Mesendoderm (in vitro differentiated cells): ENCODE measurements around the gene IGSF9B.

ENCODE experiments used
- DNase-seq: peaks from one replicate; pipeline ENCODE4 v3.0.0; 2013
- H2AK5ac ChIP-seq: 2 replicates; pipeline ENCODE4 v1.6.1; 2013; ENCODE audit warnings: low read length, inconsistent platforms
- H2BK120ac ChIP-seq: 2 replicates; pipeline ENCODE4 v1.6.1; 2013; ENCODE audit warnings: low read depth, mild to moderate bottlenecking, low read length, moderate library complexity, mixed read lengths
- H2BK15ac ChIP-seq: replicated peaks from 2 replicates; pipeline ENCODE4 v1.6.1; 2013; ENCODE audit warnings: low read depth, mild to moderate bottlenecking, moderate library complexity
- H2BK5ac ChIP-seq: 2 replicates; pipeline ENCODE4 v1.6.1; 2013; ENCODE audit warnings: low read length, inconsistent platforms
- H3K18ac ChIP-seq: 2 replicates; pipeline ENCODE4 v1.6.1; 2013; ENCODE audit warnings: mild to moderate bottlenecking, low read length, mixed read lengths
- H3K23ac ChIP-seq: one replicate; pipeline ENCODE4 v1.6.1; 2013; ENCODE audit warnings: low read length
- H3K27ac ChIP-seq: 2 replicates; pipeline ENCODE4 v1.5.1; 2013; ENCODE audit warnings: low read depth, mild to moderate bottlenecking, inconsistent platforms, low read length, moderate library complexity
- H3K27me3 ChIP-seq: 2 replicates; pipeline ENCODE4 v1.6.1; 2013; ENCODE audit warnings: low read length, control low read depth, mild to moderate bottlenecking, inconsistent platforms; ENCODE audit not compliant: insufficient read depth, poor library complexity
- H3K36me3 ChIP-seq: 2 replicates; pipeline ENCODE4 v1.6.1; 2013; ENCODE audit warnings: low read length, inconsistent platforms; ENCODE audit not compliant: control insufficient read depth, insufficient read depth
- H3K4ac ChIP-seq: one replicate; pipeline ENCODE4 v1.6.1; 2013; ENCODE audit warnings: low read depth, mild to moderate bottlenecking, low read length, moderate library complexity
- H3K4me1 ChIP-seq: 2 replicates; pipeline ENCODE4 v1.6.1; 2013; ENCODE audit warnings: low read depth, low read length, inconsistent platforms; ENCODE audit not compliant: control insufficient read depth
- H3K4me2 ChIP-seq: 2 replicates; pipeline ENCODE4 v1.6.1; 2013; ENCODE audit warnings: low read length
- H3K4me3 ChIP-seq: 2 replicates; pipeline ENCODE4 v1.5.1; 2013; ENCODE audit warnings: mild to moderate bottlenecking, low read length
- H3K56ac ChIP-seq: one replicate; pipeline ENCODE4 v1.6.1; 2013; ENCODE audit warnings: low read length
- H3K79me1 ChIP-seq: 2 replicates; pipeline ENCODE4 v1.6.1; 2013; ENCODE audit warnings: low read length, inconsistent platforms
- H3K79me2 ChIP-seq: 2 replicates; pipeline ENCODE4 v1.6.1; 2013; ENCODE audit warnings: mild to moderate bottlenecking, low read length; ENCODE audit not compliant: control insufficient read depth, insufficient read depth
- H3K9ac ChIP-seq: 2 replicates; pipeline ENCODE4 v1.6.1; 2013; ENCODE audit warnings: low read length, inconsistent platforms
- H4K5ac ChIP-seq: one replicate; pipeline ENCODE4 v1.6.1; 2013; ENCODE audit warnings: low read length
- H4K8ac ChIP-seq: one replicate; pipeline ENCODE4 v1.6.1; 2013; ENCODE audit warnings: low read depth, mild to moderate bottlenecking, control low read depth, low read length, moderate library complexity
- WGBS: extraction: QIAGEN DNeasy Blood & Tissue Kit; methylation state at CpG from one replicate; pipeline ENCODE4 v1.1.7; 2013; ENCODE audit warnings: low lambda C conversion rate, missing lambda C conversion rate; ENCODE audit not compliant: insufficient coverage; ENCODE audit errors: extremely low coverage; 5-methylcytosine and 5-hydroxymethylcytosine counted together

IGSF9B gene

DNA sequence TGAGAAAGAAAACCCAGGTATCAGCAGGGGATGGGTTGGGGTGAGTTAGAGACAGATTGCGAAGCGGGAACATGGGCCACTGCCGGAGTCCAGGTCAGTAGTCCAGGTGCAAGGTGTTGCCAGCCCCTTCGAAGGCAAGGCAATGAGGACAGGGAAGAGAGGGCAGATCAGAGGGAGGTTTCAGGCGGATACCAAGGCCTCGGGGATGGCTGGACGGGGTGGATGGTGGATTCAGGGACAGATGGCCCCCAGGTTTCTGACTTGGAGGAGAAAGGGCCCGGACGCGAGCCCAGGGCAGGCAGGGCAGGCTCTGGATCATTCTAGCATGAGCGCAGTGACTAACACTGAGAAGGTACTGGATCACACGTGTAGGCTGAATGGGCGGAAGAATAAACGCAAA, 25.4 kb upstream of the IGSF9B start:
- Histone ChIP-seq H2BK15ac (no peak overlapping the region), H4K8ac (no peak overlapping the region), H3K79me1 (no peaks in the 10 kb centered on the region), H3K18ac (no peak overlapping the region), H3K4ac (no peak overlapping the region), H4K5ac (no peak overlapping the region), H3K79me2 (no peaks in the 10 kb centered on the region), H3K4me1 (no peaks in the 10 kb centered on the region), H3K27ac (no peak overlapping the region), H3K4me2 (no peak overlapping the region), H2AK5ac (no peak overlapping the region), H3K56ac (no peak overlapping the region), H3K4me3 (no peak overlapping the region), H3K36me3 (no peaks in the 10 kb centered on the region), H2BK120ac (no peak overlapping the region), H2BK5ac (no peak overlapping the region), H3K9ac (no peak overlapping the region), H3K27me3 (no peaks in the 10 kb centered on the region), H3K23ac (no peak overlapping the region)
- WGBS = no CpG with 5 or more reads among the region's 14 CpGs
- no peak for DNase-seq

GRCh38 chr11:133981156-133981555, 24.4 kb upstream of the IGSF9B start:
- WGBS = no CpG with 5 or more reads among the region's 5 CpGs
- H3K36me3 ChIP-seq = no peaks in the 10 kb centered on the region
- no peaks in the 10 kb centered on the region for H3K27me3 ChIP-seq

GRCh38 chr11:133980665-133981064, 23.9 kb upstream of the IGSF9B start:
- Histone ChIP-seq H3K4me3 (no peak overlapping the region), H3K79me2 (no peaks in the 10 kb centered on the region), H4K5ac (no peak overlapping the region), H2BK15ac (no peak overlapping the region), H2AK5ac (no peak overlapping the region), H3K4ac (no peak overlapping the region), H3K27ac (no peak overlapping the region), H3K79me1 (no peaks in the 10 kb centered on the region), H3K23ac (no peak overlapping the region), H3K27me3 (no peaks in the 10 kb centered on the region), H3K4me2 (no peak overlapping the region), H3K18ac (no peak overlapping the region), H2BK5ac (no peak overlapping the region), H3K9ac (no peak overlapping the region), H4K8ac (no peak overlapping the region), H3K56ac (no peak overlapping the region), H3K4me1 (no peaks in the 10 kb centered on the region), H3K36me3 (no peaks in the 10 kb centered on the region), H2BK120ac (no peak overlapping the region)
- DNase-seq = no peak
- WGBS = no CpG with 5 or more reads among the region's 9 CpGs

More at GRCh38 chr11:133981156-133981555, 24.4 kb upstream of the IGSF9B start:
- no peak overlapping the region for H3K23ac ChIP-seq
- no peaks in the 10 kb centered on the region for H3K4me1 ChIP-seq
- no peak overlapping the region for H3K18ac ChIP-seq
- H2AK5ac ChIP-seq = no peak overlapping the region
- no peak overlapping the region for H3K4me2 ChIP-seq
- no peak overlapping the region for H3K56ac ChIP-seq
- no peak overlapping the region for H4K5ac ChIP-seq
- H4K8ac ChIP-seq = no peak overlapping the region
- H3K4ac ChIP-seq = no peak overlapping the region
- no peaks in the 10 kb centered on the region for H3K79me1 ChIP-seq
- H3K9ac ChIP-seq = no peak overlapping the region
- H2BK120ac ChIP-seq = no peak overlapping the region
- H3K4me3 ChIP-seq = no peak overlapping the region
- H2BK5ac ChIP-seq = no peak overlapping the region
- H3K27ac ChIP-seq = no peak overlapping the region
- H3K79me2 ChIP-seq = no peaks in the 10 kb centered on the region
- H2BK15ac ChIP-seq = no peak overlapping the region
- no peak for DNase-seq

GRCh38 chr11:133978794-133979193, 22.0 kb upstream of the IGSF9B start:
- H3K56ac ChIP-seq = no peak overlapping the region
- no CpG with 5 or more reads among the region's 2 CpGs for WGBS
- no peaks in the 10 kb centered on the region for H3K4me1 ChIP-seq
- H2BK5ac ChIP-seq = no peak overlapping the region
- no peak overlapping the region for H2BK15ac ChIP-seq
- no peak for DNase-seq
- no peaks in the 10 kb centered on the region for H3K79me1 ChIP-seq
- no peak overlapping the region for H3K9ac ChIP-seq
- H4K5ac ChIP-seq = no peak overlapping the region
- no peak overlapping the region for H3K4ac ChIP-seq
- H3K23ac ChIP-seq = no peak overlapping the region
- H3K4me3 ChIP-seq = no peak overlapping the region
- no peak overlapping the region for H3K27ac ChIP-seq
- H3K36me3 ChIP-seq = no peaks in the 10 kb centered on the region
- H4K8ac ChIP-seq = no peak overlapping the region
- no peak overlapping the region for H3K4me2 ChIP-seq
- no peak overlapping the region for H3K18ac ChIP-seq
- H3K27me3 ChIP-seq = no peaks in the 10 kb centered on the region
- H2AK5ac ChIP-seq = no peak overlapping the region
- H3K79me2 ChIP-seq = no peaks in the 10 kb centered on the region
- no peak overlapping the region for H2BK120ac ChIP-seq

DNA sequence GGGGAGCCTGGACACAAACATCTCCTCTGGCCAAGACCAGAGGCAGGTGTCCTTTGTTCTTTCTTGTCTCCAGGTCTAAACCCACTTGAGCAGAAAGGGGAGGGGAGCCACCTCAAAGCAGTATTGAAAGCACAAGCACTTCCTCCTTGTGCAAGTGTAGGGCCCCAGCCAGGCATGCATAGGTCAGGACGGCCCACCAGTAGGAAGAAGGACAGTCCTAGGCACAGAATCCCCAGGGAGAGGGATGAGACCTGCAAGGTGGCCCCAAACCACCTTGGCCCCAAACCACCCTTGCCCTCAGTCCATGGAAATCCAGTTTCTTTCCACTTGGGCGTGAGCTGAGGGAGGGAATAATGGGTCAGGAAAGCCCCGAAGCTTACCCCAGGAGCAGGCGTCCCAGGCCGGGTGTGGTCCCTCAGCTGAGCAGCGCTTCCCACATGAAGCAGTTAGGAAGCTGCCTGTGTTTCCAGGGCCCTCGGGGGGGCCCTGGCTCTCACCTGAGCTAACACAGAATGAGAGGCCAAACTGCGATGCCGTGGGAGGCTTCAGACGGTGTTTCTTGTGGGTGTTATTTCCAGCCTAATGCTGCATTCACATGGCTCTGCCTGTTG, 20.4 kb upstream of the IGSF9B start:
- Histone ChIP-seq H4K8ac (no peak overlapping the region), H3K79me1 (no peaks in the 10 kb centered on the region), H2BK15ac (no peak overlapping the region), H3K56ac (no peak overlapping the region), H3K27me3 (no peaks in the 10 kb centered on the region), H3K18ac (no peak overlapping the region), H3K4me1 (no peaks in the 10 kb centered on the region), H2BK120ac (no peak overlapping the region), H3K4ac (no peak overlapping the region), H3K36me3 (no peaks in the 10 kb centered on the region), H3K23ac (no peak overlapping the region), H3K4me2 (no peak overlapping the region), H3K27ac (no peak overlapping the region), H2AK5ac (no peak overlapping the region), H2BK5ac (no peak overlapping the region), H4K5ac (no peak overlapping the region), H3K79me2 (no peaks in the 10 kb centered on the region), H3K4me3 (no peak overlapping the region), H3K9ac (no peak overlapping the region)
- no peak for DNase-seq
- WGBS = no CpG with 5 or more reads among the region's 10 CpGs

DNA sequence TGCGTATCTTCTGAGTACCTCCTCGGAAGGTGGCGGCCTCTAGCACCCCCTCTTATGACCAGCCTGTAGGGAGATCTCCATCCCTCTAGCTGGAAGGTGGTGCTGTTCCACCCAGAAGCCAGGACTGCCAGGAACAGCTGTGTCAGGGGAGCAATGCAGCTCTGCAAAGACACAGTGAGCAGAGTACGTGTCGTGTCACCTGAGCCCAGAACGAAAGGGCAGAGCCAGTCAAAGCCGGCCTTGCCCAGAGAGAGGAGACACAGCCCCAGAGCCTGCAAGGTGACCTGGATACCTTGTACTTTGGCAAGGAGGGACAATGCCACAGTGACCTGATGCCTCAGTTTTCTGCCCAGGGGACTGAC, 18.7 kb upstream of the IGSF9B start:
- Histone ChIP-seq H2AK5ac (no peak overlapping the region), H3K36me3 (no peaks in the 10 kb centered on the region), H2BK15ac (no peak overlapping the region), H3K9ac (no peak overlapping the region), H3K4ac (no peak overlapping the region), H3K79me2 (no peaks in the 10 kb centered on the region), H3K27ac (no peak overlapping the region), H3K79me1 (no peaks in the 10 kb centered on the region), H3K18ac (no peak overlapping the region), H3K4me2 (no peak overlapping the region), H3K27me3 (no peaks in the 10 kb centered on the region), H3K4me1 (no peaks in the 10 kb centered on the region), H2BK5ac (no peak overlapping the region), H4K5ac (no peak overlapping the region), H3K56ac (no peak overlapping the region), H3K4me3 (no peak overlapping the region), H2BK120ac (no peak overlapping the region), H4K8ac (no peak overlapping the region), H3K23ac (no peak overlapping the region)
- WGBS = no CpG with 5 or more reads among the region's 7 CpGs
- DNase-seq = no peak
